ENCODE data around the gene TBK1. TPM values are rescaled to one million over a fixed set of nuclear protein-coding genes. Genes with fewer than 3 reads are reported as not detected.

The TBK1 gene
- total and polyA plus RNA-seq, 4 experiments from 2014 or later: 22.4 to 25.0 (median 23.9) TPM

DNA sequence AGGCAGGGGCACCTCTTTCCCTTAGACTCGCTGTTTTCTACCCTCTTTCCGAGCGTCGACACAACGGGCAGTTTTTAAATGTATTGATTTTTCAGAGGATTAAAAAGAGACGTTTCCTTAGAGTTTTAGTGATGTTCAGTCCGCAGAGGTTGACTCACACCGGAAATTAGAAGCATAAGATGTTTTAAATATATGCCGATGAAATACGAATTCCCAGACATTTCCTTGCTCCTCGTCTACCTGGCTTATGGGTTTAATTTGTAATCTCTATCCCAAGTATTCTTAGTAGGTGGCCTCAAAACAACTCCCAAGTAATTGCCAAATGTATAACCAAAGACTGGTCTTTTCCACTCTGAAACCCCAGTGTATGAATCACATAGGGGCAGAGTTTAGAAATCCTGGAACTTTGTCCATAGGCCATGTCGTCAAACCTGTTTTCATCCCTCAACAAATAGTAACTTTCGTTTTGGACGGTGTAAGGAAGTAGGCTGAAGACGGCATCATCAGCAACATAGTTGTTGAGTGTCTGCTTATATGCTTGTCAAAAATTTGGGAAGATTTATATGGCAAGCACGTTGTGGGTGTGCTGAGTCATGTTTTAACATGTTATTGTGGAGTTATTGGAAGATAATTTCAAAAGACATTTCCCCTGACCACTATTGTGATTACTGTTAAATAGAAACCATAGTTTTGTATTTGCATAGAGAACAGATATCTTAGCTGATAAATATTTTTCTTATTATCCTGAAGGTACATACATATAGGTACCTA lies 824 bp downstream of the TBK1 start:
- H3K4me3 ChIP-seq (ENCODE audit: low read length in 2 of 2): peak overlapping the region; percentile 87 to 97
- H3K9me3 ChIP-seq (ENCODE audit: control insufficient read depth in 1 of 2, low read length in 2 of 2): no peaks in the 10 kb centered on the region
- Mint-ChIP-seq H3K27me3 (no peaks in the 10 kb centered on the region), H3K4me3 (peak overlapping the region; percentile 91 to 98 (median 94)), H3K27ac (peak overlapping the region; percentile 88 to 99 (median 94)), H3K36me3 (peaks cover 2 to 20% of the 10 kb centered on the region in 2 donors), H3K9me3 (no peaks in the 10 kb centered on the region), H3K4me1 (peaks cover 42 to 63% (median 51%) of the 10 kb centered on the region in 4 donors)
- H3K36me3 ChIP-seq (ENCODE audit: insufficient read depth, low read length): no peaks in the 10 kb centered on the region
- H3K4me1 ChIP-seq (ENCODE audit: insufficient read depth, low read length): peaks cover 57% of the 10 kb centered on the region
- intact Hi-C loops (cut with micrococcal nuclease): loop anchor here (2.0 to 5.0 kb wide), 4 partner anchors 48 to 305 kb away; partner anchors contain the start of genes GNS, KICS2, RASSF3 and XPOT
- ChIA-PET CTCF (ENCODE audit: partially characterized antibody) (no interaction called here), POLR2A (ENCODE audit: partially characterized antibody) (interaction anchor here (0.9 to 1.7 kb wide), 2 partner anchors 9 to 49 kb away, joined by 4 to 9 read pairs; partner anchors contain the start of gene XPOT)
- no peaks in the 10 kb centered on the region for H3K27me3 ChIP-seq (ENCODE audit: insufficient read depth, low read length)
- DNase-seq: peak in 4 of 5 donors; percentile 12 to 39 (median 28)
- peak overlapping the region; percentile 92 for H3K27ac ChIP-seq (ENCODE audit: low read depth, low read length)

DNA sequence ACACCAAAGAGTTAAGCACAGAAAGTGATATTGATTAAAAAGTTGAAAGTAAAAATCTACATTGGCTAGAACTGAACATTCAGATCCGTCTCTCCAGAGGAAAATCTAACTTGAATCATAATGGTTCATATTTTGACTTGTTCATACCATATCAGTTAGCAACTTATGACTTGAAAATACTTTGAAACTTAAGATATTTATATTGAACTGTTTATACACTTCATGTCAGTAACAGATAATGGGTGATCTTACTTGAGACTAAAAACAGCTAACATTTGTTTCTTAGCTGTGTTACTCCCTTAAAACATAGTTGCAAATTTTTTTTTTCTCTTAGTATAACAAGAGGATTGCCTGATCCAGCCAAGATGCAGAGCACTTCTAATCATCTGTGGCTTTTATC lies 3.6 kb downstream of the TBK1 start:
- no peaks in the 10 kb centered on the region for H3K27me3 Mint-ChIP-seq
- H3K4me3 ChIP-seq (ENCODE audit: low read length in 2 of 2): no peak overlapping the region

DNA sequence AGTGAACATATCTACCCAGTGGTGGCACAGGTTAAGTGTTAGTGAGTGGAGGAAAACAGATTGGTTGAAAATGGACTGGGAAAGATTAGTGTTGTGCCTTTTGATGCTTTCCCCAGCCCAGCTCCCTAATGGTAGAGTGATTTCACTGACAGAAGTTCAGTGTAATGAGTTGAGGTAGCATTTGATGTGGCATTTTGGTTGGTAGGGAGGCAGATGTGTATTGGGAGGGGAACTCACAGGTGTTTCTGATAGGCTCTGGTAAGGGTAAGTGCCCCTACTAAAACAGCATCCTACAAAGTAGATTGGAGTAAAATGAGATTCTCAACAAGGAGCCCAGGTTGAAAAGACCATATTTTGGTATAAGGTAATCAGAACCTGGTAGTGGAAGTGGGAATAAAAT lies 4.2 kb downstream of the TBK1 start:
- peaks cover 66% of the 10 kb centered on the region for H3K4me1 ChIP-seq (ENCODE audit: insufficient read depth, low read length)
- Mint-ChIP-seq H3K27ac (peak overlapping the region; percentile 38 to 93 (median 81)), H3K27me3 (no peaks in the 10 kb centered on the region), H3K4me3 (peak overlapping the region in 6 of 8 donors; percentile 0 to 67 (median 45)), H3K36me3 (peaks cover 0 to 22% of the 10 kb centered on the region in 2 donors), H3K4me1 (peaks cover 44 to 69% (median 56%) of the 10 kb centered on the region in 4 donors), H3K9me3 (no peaks in the 10 kb centered on the region)
- H3K27ac ChIP-seq (ENCODE audit: low read depth, low read length): no peak overlapping the region
- intact Hi-C loops (cut with micrococcal nuclease): no loop called here
- no peaks in the 10 kb centered on the region for H3K9me3 ChIP-seq (ENCODE audit: control insufficient read depth in 1 of 2, low read length in 2 of 2)
- ChIA-PET CTCF (ENCODE audit: partially characterized antibody) (interaction anchor here (0.9 kb wide), 1 partner anchor 12 kb away, joined by 3 read pairs; no protein-coding TSS in a partner anchor), POLR2A (ENCODE audit: partially characterized antibody) (interaction anchor here (1.0 to 1.5 kb wide), 3 partner anchors 9 to 52 kb away, joined by 3 to 5 read pairs (median 4); partner anchors contain the start of gene XPOT)
- DNase-seq: peak in 2 of 5 donors; percentile 5 to 34
- no peaks in the 10 kb centered on the region for H3K36me3 ChIP-seq (ENCODE audit: insufficient read depth, low read length)
- no peak overlapping the region for H3K4me3 ChIP-seq (ENCODE audit: low read length in 2 of 2)
- no peaks in the 10 kb centered on the region for H3K27me3 ChIP-seq (ENCODE audit: insufficient read depth, low read length)

More for the DNA sequence above, 3.6 kb downstream of the TBK1 start:
- ChIA-PET CTCF (ENCODE audit: partially characterized antibody) (interaction anchor here (0.9 kb wide), 1 partner anchor 12 kb away, joined by 3 read pairs; no protein-coding TSS in a partner anchor), POLR2A (ENCODE audit: partially characterized antibody) (interaction anchor here (0.6 to 1.5 kb wide), 2 partner anchors 11 to 213 kb away, joined by 3 to 4 read pairs; no protein-coding TSS in a partner anchor)
- Histone ChIP-seq H3K9me3 (ENCODE audit: control insufficient read depth in 1 of 2, low read length in 2 of 2) (no peaks in the 10 kb centered on the region), H3K27ac (ENCODE audit: low read depth, low read length) (no peak overlapping the region), H3K4me1 (ENCODE audit: insufficient read depth, low read length) (peaks cover 72% of the 10 kb centered on the region), H3K36me3 (ENCODE audit: insufficient read depth, low read length) (no peaks in the 10 kb centered on the region), H3K27me3 (ENCODE audit: insufficient read depth, low read length) (no peaks in the 10 kb centered on the region)
- no peaks in the 10 kb centered on the region for H3K9me3 Mint-ChIP-seq
- intact Hi-C loops (cut with micrococcal nuclease): no loop called here
- peaks cover 50 to 75% (median 61%) of the 10 kb centered on the region in 4 donors for H3K4me1 Mint-ChIP-seq
- peaks cover 0 to 21% of the 10 kb centered on the region in 2 donors for H3K36me3 Mint-ChIP-seq
- H3K4me3 Mint-ChIP-seq: peak overlapping the region in 4 of 8 donors; percentile 1 to 67 (median 16)
- DNase-seq: no peak
- H3K27ac Mint-ChIP-seq: peak overlapping the region; percentile 38 to 93 (median 67)

DNA sequence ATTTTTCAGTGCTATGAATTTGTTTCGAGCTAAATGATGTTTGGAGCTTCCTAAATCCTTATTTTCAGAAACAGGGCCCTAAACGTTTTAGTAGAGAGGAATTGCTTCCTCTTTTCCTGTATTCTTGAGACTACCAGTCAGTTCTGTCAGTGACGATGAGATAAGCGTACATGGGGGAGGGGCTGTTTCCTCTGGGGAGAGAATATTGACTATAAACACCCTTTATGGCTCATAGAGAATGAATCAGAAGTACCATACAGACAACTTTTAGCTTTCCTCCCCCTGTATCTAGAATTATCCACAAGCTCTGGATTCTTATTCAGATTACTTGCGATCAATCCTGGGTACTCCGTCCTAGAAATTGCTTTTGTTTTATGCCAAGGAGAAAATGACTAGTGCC lies 5.1 kb downstream of the TBK1 start:
- Mint-ChIP-seq H3K27me3 (no peaks in the 10 kb centered on the region), H3K4me3 (peak overlapping the region; percentile 8 to 71 (median 56)), H3K4me1 (peaks cover 41 to 61% (median 50%) of the 10 kb centered on the region in 4 donors), H3K9me3 (no peaks in the 10 kb centered on the region), H3K36me3 (peaks cover 0 to 26% of the 10 kb centered on the region in 2 donors), H3K27ac (peak overlapping the region; percentile 65 to 97 (median 92))
- CTCF ChIA-PET (ENCODE audit: partially characterized antibody): interaction anchor here (0.6 kb wide), 1 partner anchor 211 kb away, joined by 3 read pairs; no protein-coding TSS in a partner anchor
- Histone ChIP-seq H3K36me3 (ENCODE audit: insufficient read depth, low read length) (no peaks in the 10 kb centered on the region), H3K4me1 (ENCODE audit: insufficient read depth, low read length) (peaks cover 60% of the 10 kb centered on the region), H3K27ac (ENCODE audit: low read depth, low read length) (peak overlapping the region; percentile 56), H3K4me3 (ENCODE audit: low read length in 2 of 2) (no peak overlapping the region), H3K27me3 (ENCODE audit: insufficient read depth, low read length) (no peaks in the 10 kb centered on the region), H3K9me3 (ENCODE audit: control insufficient read depth in 1 of 2, low read length in 2 of 2) (no peaks in the 10 kb centered on the region)
- POLR2A ChIA-PET (ENCODE audit: partially characterized antibody): interaction anchor here (0.6 to 1.0 kb wide), 3 partner anchors 10 to 239 kb away, joined by 3 to 5 read pairs (median 3); partner anchors contain the start of gene XPOT
- intact Hi-C loops (cut with micrococcal nuclease): no loop called here
- DNase-seq: peak in 4 of 5 donors; percentile 26 to 76 (median 34)

DNA sequence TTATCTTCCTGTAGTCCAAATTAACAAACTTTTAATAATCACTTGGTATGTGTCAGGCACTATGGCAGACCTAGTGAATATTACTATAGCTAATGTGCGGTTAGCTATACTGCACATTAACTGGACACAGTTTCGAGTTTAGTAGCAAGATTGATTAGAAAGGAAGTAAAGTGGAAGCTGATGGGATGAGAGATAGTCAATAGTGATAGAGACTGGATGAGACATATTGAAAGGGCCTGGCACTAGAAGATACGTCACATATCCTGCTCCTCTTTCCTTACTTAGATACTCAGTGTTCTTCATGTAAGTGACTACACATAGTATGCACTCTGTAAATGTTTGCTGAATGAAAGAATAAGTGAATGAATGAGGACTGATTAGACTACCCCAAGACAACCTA lies 5.5 kb downstream of the TBK1 start:
- peaks cover 60% of the 10 kb centered on the region for H3K4me1 ChIP-seq (ENCODE audit: insufficient read depth, low read length)
- H3K9me3 ChIP-seq (ENCODE audit: control insufficient read depth in 1 of 2, low read length in 2 of 2): no peaks in the 10 kb centered on the region
- Mint-ChIP-seq H3K27me3 (no peaks in the 10 kb centered on the region), H3K27ac (peak overlapping the region; percentile 65 to 97 (median 92)), H3K36me3 (peaks cover 0 to 28% of the 10 kb centered on the region in 2 donors), H3K4me3 (peak overlapping the region in 7 of 8 donors; percentile 8 to 71 (median 58)), H3K9me3 (no peaks in the 10 kb centered on the region), H3K4me1 (peaks cover 41 to 60% (median 50%) of the 10 kb centered on the region in 4 donors)
- CTCF ChIA-PET (ENCODE audit: partially characterized antibody): interaction anchor here (0.6 kb wide), 1 partner anchor 211 kb away, joined by 3 read pairs; no protein-coding TSS in a partner anchor
- POLR2A ChIA-PET (ENCODE audit: partially characterized antibody): interaction anchor here (1.0 kb wide), 1 partner anchor 53 kb away, joined by 5 read pairs; the partner anchor contains the start of gene XPOT
- H3K27me3 ChIP-seq (ENCODE audit: insufficient read depth, low read length): no peaks in the 10 kb centered on the region
- H3K27ac ChIP-seq (ENCODE audit: low read depth, low read length): peak overlapping the region; percentile 56
- DNase-seq: peak in 1 of 5 donors; percentile 19
- H3K36me3 ChIP-seq (ENCODE audit: insufficient read depth, low read length): no peaks in the 10 kb centered on the region
- intact Hi-C loops (cut with micrococcal nuclease): no loop called here
- H3K4me3 ChIP-seq (ENCODE audit: low read length in 2 of 2): no peak overlapping the region

DNA sequence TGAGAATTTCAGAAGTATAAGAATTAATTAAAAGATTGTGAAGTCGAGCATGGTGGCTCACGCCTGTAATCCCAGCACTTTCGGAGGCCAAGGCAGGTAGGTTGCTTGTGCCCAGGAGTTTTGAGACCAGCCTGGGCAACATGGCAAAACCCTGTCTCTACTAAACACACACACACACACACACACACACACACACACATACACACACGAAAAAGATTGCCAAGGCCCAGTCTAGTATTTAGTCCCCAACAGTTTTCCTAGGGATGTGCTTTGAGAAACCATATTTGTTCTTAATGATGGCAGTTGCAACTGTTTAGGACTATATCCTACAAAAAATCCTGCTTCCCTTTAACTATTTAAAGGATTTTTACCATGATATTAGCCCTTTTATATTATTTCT lies 6.0 kb downstream of the TBK1 start:
- H3K9me3 ChIP-seq (ENCODE audit: control insufficient read depth in 1 of 2, low read length in 2 of 2): no peaks in the 10 kb centered on the region
- no peaks in the 10 kb centered on the region for H3K9me3 Mint-ChIP-seq
- H3K36me3 Mint-ChIP-seq: peaks cover 0 to 28% of the 10 kb centered on the region in 2 donors
- no peak overlapping the region for H3K4me3 ChIP-seq (ENCODE audit: low read length in 2 of 2)
- peaks cover 60% of the 10 kb centered on the region for H3K4me1 ChIP-seq (ENCODE audit: insufficient read depth, low read length)
- peak overlapping the region; percentile 56 for H3K27ac ChIP-seq (ENCODE audit: low read depth, low read length)
- CTCF ChIA-PET (ENCODE audit: partially characterized antibody): no interaction called here
- H3K27me3 ChIP-seq (ENCODE audit: insufficient read depth, low read length): no peaks in the 10 kb centered on the region
- intact Hi-C loops (cut with micrococcal nuclease): no loop called here
- peaks cover 40 to 55% (median 47%) of the 10 kb centered on the region in 4 donors for H3K4me1 Mint-ChIP-seq
- peak overlapping the region; percentile 65 to 97 (median 92) for H3K27ac Mint-ChIP-seq
- H3K27me3 Mint-ChIP-seq: no peaks in the 10 kb centered on the region
- H3K4me3 Mint-ChIP-seq: peak overlapping the region; percentile 8 to 71 (median 57)
- H3K36me3 ChIP-seq (ENCODE audit: insufficient read depth, low read length): no peaks in the 10 kb centered on the region
- POLR2A ChIA-PET (ENCODE audit: partially characterized antibody): no interaction called here
- no peak for DNase-seq
